Stimulated activated CD8-positive, alpha-beta memory T cell treated with anti-CD3 and anti-CD28 coated beads, Interleukin-15, amount 100 ng/mL, for 48 hours (primary cell): Measurements from ENCODE around the gene NT5C1B.
A peak's percentile ranks its signal among the peaks of the same experiment; 100 is the strongest.

Source experiments
- DNase-seq, 2 donors: peaks; one replicate each; pipeline ENCODE4 v3.0.0-alpha.2; 2020; ENCODE audit warnings: low read depth in 2 of 2

Gene NT5C1B

DNA sequence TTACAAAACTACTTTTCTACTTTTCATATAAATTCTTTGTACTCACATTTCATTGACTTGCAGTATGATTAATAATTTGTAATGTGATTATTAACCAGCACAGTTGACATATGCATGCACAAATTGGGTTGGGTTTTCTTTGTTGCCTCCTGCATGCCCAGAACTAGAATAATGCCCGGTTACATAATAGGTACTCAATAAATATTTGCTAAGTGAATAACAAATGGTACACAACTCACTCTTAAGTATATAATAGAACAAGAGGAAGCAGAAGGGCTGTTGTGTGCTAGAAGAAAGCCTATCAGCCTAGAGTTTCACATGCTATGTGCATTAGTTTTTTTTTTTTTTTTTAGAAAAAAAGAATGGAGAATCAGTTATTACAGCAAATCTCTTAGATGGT, 38.2 kb downstream of the NT5C1B start:
- no peak for DNase-seq

DNA sequence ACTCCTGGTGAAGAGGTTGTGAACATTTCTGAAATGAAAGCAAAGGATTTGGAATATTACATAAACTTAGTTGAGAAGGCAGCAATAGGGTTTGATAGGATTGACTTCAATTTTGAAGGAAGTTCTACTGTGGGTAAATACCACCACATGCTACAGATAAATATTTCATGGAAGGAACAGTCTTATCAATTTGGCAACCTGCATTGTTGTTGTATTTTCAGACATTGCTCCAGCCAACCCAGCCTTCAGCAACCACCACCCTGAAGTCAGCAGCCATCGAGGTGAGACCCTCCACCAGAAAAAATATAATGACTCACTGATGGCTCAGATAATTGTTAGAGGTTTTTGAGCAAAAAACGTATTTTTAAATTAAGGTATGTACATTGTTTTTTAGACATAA, 38.9 kb downstream of the NT5C1B start:
- no peak for DNase-seq

DNA sequence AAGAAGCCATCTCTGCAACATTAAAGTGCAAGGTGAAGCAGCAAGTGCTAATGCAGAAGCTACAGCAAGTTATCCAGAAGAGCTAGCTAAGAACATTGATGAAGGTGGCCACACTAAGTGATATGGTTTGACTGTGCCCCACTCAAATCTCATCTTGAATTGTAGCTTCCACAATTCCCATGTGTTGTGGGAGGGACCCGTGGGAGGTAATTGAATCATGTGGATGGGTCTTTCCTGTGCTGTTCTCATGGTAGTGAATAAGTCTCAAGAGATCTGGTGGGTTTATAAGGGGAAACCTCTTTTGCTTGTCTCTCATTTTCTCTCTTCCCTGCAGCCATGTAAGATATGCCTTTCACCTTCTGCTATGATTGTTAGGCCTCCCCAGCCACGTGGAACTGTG, 40.3 kb downstream of the NT5C1B start:
- DNase-seq = no peak

DNA sequence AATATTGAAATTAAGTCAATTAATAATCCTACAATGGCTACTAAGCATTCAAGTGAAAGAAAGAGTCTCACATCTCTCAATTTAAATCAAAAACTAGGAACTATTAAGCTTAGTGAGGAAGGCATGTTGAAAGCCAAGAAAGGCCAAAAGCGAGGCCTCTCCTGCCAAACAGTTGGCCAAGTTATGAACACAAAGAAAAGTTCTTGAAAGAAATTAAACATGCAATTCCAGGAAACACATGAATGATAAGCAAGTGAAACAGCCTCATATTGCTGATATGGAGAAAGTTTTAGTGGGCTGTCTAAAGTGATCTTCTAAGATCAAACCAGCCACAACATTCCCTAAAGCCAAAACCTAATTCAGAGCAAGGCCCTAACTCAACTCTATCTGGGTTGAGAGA, 40.7 kb downstream of the NT5C1B start:
- no peak for DNase-seq

DNA sequence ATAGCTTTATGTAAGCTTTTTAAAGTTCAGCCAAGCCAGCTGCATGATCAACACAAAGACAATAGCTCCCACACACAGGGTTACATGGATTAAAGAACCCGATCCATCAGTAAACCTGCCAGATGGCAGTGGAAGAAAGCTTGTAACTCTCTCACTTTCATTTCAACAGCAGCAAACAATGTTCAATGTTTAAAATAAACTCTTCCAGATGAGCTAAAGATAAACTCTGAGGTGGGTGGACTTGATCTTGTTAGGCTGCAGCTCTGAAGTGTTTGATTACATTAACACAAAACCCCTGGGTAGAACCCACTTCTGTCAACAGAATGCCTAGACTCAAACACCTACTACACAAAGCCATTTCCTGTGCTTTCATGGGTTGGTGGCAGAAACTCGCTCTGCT, 42.8 kb downstream of the NT5C1B start:
- DNase-seq = no peak

DNA sequence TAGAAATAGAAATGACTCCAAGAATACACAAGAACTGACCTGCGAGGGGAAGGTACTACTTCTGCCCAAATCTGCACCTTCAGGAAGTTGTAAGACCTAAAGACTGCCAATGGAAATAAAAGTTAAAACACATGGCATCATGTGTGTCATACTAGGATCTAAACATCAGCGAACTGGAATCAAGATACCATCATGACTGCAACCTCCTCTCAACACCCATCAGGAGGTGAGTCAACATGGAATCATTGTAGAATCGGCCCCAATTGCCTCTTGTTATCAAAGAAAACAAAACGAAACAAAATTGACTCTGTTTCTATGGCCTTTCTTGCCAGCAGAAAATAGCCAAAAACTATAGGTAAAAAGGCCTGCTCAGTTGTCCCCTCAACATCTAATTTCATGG, 44.0 kb downstream of the NT5C1B start:
- DNase-seq = no peak

DNA sequence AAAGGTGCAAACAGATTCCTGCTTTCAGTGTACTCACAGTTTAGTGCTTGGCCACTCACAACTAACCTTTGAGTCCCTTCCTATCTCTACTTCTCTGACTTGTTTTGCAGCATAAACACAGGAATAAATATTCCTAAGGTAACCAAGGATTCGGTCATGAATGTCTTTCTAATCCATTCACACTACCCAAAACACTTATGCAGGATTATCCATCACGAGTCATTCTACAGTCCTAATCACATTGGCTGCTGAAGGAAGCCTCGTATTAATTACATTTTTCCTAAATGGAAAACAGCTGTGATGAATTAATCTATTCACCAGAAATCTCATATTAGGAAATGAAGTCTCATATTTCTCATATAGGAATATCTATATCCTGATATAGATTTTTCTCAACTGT, 45.2 kb downstream of the NT5C1B start:
- no peak for DNase-seq

DNA sequence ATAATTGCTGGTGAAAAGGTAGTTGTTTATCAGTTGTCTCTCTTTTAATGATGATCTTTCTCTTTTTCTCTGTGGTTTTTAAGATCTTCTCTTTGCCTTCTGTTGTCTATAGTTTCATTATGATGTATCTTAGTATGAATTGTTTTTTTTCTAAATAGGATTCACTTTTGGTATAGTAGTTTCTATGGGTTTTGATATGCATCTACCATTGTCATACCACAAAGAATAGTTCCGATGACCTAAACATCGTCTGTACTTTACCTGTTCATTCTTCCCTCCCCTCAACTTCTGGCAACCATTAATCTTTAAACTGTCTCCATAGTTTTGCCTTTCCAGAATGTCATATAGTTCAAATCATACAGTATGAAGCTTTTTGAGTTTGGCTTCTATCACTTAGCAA, 48.5 kb downstream of the NT5C1B start:
- no peak for DNase-seq

DNA sequence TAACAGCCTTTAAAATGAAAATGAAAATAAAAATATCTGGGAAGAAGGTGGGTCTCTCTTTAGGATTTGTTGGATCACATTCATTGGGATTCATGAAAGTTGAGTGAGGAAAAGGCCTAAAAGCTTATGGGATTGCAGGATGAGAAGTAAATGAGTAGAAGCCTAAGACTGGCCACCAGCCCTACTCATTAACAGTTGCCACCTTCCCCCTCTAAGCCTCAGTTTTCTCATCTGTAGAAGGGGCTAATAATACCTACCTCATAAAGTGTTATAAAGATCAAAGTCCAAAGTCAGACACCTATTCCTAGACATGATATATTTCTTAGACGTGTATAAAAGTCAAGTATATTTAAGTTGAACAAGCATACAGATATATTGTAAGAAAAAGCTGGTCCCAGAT, 52.7 kb downstream of the NT5C1B start:
- DNase-seq = no peak

DNA sequence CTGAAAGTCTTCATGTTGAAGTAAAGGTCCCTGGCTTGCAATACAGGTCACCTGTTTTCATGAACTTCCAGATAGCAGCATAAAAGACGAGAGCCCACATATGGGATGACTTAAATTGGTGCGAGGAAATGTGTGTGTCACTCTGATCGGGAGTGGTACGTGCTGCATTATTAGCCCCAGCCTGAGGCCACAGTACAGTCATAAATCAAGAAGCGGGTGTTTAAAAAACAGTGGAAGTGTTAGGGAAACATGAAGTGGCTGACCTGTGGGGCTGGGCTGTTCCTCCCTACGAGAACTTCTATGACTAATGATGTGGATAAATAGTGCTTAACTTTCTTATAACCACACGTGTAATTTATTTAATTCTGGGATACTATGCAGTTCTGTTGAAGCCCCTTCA, 53.3 kb downstream of the NT5C1B start:
- DNase-seq = no peak

DNA sequence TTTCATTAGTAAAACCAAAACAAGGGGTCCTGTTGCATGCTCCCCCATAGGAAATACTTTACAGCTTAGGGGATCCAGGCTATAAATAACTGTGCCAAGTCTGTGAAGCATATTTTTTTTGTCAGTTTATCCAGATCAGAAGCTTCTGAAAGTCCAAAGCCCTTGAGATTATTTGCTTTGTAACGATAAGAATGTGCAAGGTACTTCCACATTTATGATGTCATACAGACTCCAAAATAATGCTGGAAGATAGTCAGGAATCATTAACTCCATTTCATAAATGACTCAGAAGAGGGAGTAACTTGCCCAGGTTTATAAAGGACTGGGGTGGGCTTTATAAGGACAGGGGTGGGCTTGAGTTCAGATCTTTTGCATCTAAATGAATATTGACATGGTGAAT, 58.2 kb downstream of the NT5C1B start:
- DNase-seq = no peak

DNA sequence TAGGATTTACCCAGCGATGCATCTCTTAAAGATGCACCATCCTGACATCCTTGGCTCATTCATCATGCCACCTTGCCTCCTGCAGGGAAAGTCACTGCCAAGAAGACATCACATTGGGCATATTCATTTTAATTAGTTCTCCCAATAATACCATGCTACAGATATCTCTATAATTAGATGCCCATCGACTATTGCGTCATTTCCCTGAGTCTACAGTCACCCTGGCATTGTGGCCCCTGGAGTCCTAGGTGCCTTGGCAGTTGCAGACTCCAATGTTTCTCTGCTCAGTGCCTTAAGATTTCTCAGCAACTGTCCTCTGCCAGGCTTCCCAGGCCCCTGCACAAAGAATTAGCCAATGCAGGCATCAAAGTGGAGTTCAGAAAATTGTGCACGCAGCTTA, 61.5 kb downstream of the NT5C1B start:
- DNase-seq = no peak

DNA sequence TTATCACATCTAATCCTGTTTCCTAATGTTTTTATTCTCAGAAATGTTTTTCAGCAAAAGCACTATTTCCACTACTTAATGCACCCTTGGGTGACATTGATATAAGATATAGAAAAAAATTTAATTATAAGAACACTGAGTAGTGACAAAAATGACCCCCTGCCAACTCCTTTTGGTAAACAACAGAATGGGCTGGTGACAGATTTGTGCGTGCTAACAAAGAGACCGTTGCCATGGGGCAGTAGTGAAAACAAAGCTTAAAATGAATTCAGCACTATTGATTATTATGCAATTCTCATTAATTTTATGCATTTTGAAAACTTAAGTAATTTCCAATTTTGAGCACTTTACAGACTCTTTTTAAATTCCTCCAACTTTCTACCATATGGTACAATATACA, 62.0 kb downstream of the NT5C1B start:
- DNase-seq = no peak

DNA sequence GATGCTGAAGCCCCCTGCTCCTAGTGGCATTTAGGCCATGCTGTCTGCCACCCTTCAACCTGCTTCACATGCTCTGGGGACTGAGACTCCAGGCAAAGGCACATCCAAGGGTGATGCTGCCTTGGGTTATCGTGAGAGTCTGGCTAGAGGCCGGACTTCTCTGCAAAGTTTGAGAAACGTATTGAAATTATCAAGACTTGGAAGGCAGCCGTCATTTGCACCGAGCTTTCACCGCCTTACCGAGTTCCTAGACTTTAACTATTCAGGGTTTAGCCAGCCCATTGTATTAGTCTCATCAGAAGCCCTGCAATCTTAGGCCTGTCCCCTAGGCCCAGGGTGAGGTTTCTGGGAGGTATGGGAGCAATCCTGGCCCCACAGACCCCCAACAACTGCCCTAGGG, 62.9 kb downstream of the NT5C1B start:
- no peak for DNase-seq

DNA sequence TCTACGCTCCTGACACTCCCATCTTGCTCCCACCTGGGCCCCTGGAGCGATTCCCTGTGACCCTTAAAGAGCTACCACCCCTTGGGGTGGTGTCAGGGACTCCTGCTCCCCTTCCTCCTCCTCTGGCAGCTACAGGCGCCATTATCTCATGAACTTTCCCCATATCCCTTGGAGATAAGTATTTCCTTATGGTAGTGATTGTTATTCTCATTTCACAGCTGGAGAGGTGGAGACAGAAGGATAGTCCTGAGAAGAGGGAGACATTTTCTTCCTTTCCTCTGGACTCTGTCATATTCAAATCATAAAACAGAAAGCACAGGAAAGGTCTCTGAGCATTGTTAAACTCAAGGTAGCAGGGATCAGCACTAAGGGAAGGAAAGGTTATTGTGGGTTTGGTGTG, 63.5 kb downstream of the NT5C1B start:
- DNase-seq = no peak

DNA sequence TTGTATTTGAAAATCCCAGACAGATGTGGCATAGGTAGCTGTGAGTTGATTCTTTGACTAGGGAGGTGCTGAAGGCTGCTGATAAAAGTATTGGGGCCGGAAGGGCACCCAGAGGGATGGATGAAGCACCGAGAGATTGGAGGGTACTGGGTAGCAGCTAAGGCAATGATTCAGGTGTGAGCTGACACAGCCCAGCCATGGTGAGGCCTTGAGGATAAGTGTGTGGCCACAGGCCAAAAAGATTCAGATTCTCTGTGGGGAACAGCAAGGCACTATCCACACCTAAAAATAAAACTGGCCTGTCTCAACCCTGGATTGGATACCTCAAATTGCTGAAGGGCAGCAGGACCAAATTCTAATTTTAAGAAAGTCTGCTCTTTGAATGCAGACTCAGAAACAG, 64.1 kb downstream of the NT5C1B start:
- DNase-seq = no peak

DNA sequence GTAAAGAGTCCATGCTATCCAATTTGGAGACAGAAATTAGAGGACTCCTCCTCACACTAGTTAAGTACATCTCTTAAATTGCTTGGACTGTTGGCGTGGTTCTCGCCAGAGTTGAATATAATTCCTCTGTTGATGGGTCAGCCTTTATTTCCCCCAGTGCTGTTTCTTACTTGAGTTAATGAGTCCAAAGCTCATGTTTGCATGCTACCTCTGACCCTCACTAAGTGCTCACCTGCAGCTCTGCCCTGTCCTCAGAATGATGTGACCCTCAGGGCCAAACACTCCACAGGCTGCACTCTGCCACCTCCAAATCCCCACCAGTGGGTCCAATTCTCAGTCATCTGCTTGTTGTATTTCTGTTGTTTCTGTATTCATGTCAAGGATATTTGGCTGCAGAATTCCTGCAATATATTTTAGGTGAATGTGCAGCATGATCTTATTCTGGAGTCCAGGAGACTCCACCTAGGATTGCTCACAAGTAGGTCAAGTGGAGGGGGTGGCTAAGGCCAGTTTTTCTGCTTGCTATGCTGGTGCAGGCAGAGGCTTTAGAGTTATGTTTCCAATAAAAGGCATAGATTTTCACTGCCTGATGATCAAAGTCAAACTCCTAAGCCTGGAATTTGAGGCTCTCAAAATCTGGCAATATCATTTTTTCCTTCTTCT, 66.8 kb downstream of the NT5C1B start:
- no peak for DNase-seq

DNA sequence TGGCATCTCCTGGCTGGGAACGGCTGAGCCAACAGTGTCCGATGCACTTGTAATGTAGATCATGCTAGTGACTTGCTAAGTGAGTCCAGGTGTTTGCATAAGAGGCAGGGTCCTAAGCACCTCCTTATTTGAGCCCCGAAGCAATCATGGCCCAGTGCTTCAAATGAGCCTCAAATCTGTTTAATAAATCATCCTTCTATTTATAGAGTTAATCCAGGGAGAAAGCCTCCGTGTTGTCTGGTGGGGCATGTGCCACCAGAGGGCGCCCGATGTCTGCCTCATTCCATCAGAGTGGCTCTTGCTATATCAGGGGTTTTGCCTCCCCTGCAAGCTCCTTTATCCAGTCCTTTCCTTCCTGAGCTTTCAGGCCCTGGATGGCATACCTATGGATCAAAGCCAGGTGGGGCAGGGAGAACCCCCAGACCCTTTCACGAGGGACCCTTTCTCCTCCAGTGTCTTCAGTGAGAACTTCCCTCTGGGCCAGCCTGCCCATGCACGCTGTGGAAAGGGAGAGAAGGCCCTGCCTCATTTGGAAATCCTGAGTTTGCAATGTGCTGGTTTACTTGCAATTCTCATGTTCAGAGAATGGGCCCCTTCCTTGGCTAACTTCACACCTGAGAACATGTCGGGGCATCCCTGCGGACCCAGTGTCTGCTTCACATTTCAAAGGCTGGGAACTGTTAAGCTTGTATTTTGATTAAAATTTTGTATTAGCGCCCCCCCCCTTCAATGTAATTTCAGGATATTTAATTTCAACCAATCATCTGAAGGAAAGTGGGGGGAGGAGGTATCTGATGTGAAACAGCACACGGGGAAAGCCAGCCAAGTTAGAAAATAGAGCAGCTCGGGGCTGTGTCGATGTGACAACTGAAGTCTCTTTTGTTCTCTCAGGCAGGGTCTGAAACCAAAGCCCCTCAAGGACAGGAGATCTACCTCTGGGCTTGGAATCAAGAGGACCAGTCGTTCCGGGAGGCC, 68.6 kb downstream of the NT5C1B start:
- peak; percentile 27 to 42 for DNase-seq

DNA sequence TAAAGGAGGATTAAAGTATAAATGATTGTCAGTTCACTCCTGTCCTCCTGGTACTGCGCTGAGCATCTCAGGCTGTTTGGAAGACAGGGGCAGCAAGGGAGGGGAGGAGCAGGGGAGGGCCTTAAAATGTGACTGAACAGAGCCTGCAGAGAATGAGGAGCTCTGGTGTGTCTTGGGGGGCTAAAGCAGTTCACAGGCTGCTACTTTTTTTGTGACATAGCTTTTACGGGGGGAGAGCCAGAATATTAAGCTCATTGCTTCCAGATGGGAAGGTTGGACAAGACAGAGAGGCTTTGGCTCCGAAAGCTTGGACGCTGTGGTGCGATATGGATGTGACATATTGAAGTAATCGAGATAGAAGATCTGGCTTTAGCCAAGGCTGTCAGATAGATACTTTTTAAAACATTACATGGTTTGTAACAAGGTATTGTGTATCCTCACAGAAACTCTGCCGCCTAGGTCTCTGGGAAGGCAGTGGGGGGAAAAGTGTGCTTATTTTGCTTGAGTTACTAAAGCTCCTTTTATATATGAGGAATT, 69.4 kb downstream of the NT5C1B start:
- DNase-seq = no peak

DNA sequence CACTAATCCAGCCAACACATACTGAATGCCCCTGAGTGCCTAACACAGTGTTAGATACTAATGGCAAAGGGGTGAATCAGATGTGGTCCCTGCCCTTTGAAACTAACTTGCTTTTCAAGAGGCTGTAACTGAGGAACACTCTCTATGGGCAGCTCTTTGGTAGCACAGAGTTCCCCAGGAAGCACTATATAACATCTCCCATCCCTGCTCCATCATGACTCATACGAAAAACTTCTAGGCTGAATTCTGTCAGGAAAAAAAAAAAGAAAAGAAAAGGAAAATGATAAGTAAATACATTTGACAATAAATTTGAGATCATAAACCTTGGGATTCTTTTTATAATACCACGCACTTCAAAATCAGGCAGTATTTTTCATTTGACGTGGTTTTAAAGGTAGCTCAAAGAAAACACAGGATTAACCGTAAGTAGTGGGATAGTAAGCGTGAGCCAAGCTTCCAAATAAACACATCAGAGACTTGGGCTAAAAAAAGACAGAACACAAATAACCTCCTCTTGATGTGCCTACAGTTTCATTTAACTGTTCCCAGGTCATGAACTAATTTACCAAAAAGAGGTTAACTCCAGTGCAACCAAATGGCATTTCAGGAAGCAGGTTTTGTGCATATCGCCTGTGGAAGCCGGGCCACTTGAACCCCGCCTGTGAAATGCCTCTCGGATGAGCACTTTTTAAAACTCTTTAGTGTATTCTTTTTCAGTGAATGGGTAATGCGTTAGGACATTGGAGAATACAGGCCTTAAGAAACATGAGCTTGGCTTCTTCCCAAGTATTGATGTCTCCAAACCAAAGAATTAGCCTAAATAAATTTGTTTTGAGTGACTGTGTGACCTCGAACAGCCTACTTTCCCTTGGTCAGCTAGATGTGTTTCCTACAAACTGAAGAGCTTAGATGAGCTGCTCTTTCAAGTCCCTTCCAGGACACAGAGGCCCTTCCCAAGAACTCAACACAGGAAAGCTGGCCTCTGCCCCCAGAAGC, 71.0 kb downstream of the NT5C1B start:
- no peak for DNase-seq

DNA sequence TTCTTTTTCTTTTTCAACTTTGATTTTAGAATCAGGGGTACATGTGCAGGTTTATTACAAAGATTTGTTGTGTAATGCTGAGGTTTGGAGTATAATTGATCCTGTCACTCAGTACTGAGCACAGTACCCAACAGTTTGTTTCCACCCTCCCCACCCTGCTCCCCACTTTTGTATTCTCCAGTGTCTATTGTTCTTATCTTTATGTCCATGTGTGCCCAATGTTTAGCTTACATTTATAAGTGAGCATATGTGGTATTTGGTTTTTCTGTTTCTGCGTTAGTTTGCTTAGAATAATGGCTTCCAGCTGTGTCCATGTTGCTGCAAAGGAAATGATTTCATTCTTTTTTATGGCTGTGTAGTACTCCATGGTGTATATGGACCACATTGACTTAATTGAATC, 72.0 kb downstream of the NT5C1B start:
- no peak for DNase-seq

DNA sequence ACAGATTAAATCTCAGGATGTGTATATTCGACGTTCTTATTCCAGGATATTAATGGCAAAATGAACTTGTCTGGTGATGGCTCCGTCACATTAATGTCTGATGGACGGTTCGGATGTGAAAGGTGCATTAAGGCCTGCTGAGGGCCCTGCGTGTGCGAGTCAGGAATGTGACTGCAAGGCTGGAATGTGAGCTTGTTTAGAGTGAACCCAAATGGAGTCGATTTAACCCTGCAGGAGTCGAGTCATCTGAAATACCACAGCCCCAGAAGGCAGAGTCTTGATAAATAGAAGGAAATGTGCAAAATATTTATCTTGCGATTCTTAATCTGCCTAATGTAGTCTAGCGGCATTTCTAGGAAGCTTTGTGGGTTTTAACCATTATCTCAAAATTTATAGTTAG, 73.3 kb downstream of the NT5C1B start:
- DNase-seq = no peak
